Measurements from ENCODE around the gene LRRC31.

Gene LRRC31

GRCh38 chr3:169897284-169897683 is 27.5 kb upstream of the LRRC31 start:
- H4K8ac ChIP-seq (ENCODE audit: low read length) = no peak overlapping the region
- no peak overlapping the region for H4K91ac ChIP-seq (ENCODE audit: low read length)
- no peak overlapping the region for H2BK120ac ChIP-seq (ENCODE audit: low read depth, low read length)
- no peak overlapping the region for H3K27ac ChIP-seq (ENCODE audit: low read length, poor library complexity, severe bottlenecking)
- no peak overlapping the region for H3K4me3 ChIP-seq (ENCODE audit: insufficient read depth in 1 of 2, low read depth in 1 of 2, low read length in 2 of 2)
- H3K79me1 ChIP-seq (replicated peaks; ENCODE audit: low read length, poor library complexity, severe bottlenecking) = no peaks in the 10 kb centered on the region
- no peaks in the 10 kb centered on the region for H3K36me3 ChIP-seq (ENCODE audit: control insufficient read depth in 1 of 2, insufficient read depth in 2 of 2, low read depth in 1 of 2, low read length in 2 of 2)
- no peak overlapping the region for H3K4me2 ChIP-seq (ENCODE audit: low read length, poor library complexity, severe bottlenecking)
- H2BK5ac ChIP-seq (ENCODE audit: low read depth, low read length, poor library complexity, severe bottlenecking) = no peak overlapping the region
- no peak overlapping the region for H3K14ac ChIP-seq (ENCODE audit: low read length in 2 of 2)
- no peak for DNase-seq
- no peaks in the 10 kb centered on the region for H3K4me1 ChIP-seq (ENCODE audit: control insufficient read depth, insufficient read depth, low read depth, low read length)
- peaks cover 33% of the 10 kb centered on the region for H3K9me3 ChIP-seq (ENCODE audit: control insufficient read depth, low read length)
- H3K23ac ChIP-seq (ENCODE audit: low read length in 2 of 2) = no peak overlapping the region
- no peaks in the 10 kb centered on the region for H3K27me3 ChIP-seq (ENCODE audit: control insufficient read depth in 1 of 2, insufficient read depth in 1 of 2, low read length in 2 of 2)
- WGBS = 83% methylated on average over 1 of the region's 1 CpG
- H3K4ac ChIP-seq (ENCODE audit: low read depth in 1 of 2, low read length in 2 of 2) = no peak overlapping the region
- H2AFZ ChIP-seq (ENCODE audit: low read depth, low read length) = no peak overlapping the region
- H2BK15ac ChIP-seq (ENCODE audit: low read depth, poor library complexity, severe bottlenecking) = no peak overlapping the region
- H3K9ac ChIP-seq (ENCODE audit: low read length) = no peak overlapping the region
- H2AK5ac ChIP-seq (ENCODE audit: low read length, severe bottlenecking) = no peak overlapping the region
- no peak overlapping the region for H2BK12ac ChIP-seq (ENCODE audit: low read length in 2 of 2)
- no peak overlapping the region for H3K18ac ChIP-seq (ENCODE audit: low read depth in 1 of 2, low read length in 2 of 2)

- H2BK5ac ChIP-seq (ENCODE audit: low read depth, low read length, poor library complexity, severe bottlenecking) = no peak overlapping the region
- no peaks in the 10 kb centered on the region for H3K4me1 ChIP-seq (ENCODE audit: control insufficient read depth, insufficient read depth, low read depth, low read length)
- no peak overlapping the region for H2BK12ac ChIP-seq (ENCODE audit: low read length in 2 of 2)
- no peak overlapping the region for H3K23ac ChIP-seq (ENCODE audit: low read length in 2 of 2)
- no peaks in the 10 kb centered on the region for H3K27me3 ChIP-seq (ENCODE audit: control insufficient read depth in 1 of 2, insufficient read depth in 1 of 2, low read length in 2 of 2)
- DNase-seq = no peak
- H4K8ac ChIP-seq (ENCODE audit: low read length) = no peak overlapping the region
- no peaks in the 10 kb centered on the region for H3K36me3 ChIP-seq (ENCODE audit: control insufficient read depth in 1 of 2, insufficient read depth in 2 of 2, low read depth in 1 of 2, low read length in 2 of 2)
- no peak overlapping the region for H3K14ac ChIP-seq (ENCODE audit: low read length in 2 of 2)
- H4K91ac ChIP-seq (ENCODE audit: low read length) = no peak overlapping the region
- no peak overlapping the region for H2BK15ac ChIP-seq (ENCODE audit: low read depth, poor library complexity, severe bottlenecking)
- no peak overlapping the region for H2BK120ac ChIP-seq (ENCODE audit: low read depth, low read length)
- H3K79me1 ChIP-seq (replicated peaks; ENCODE audit: low read length, poor library complexity, severe bottlenecking) = no peaks in the 10 kb centered on the region
- peaks cover 12% of the 10 kb centered on the region for H3K9me3 ChIP-seq (ENCODE audit: control insufficient read depth, low read length)
- H3K18ac ChIP-seq (ENCODE audit: low read depth in 1 of 2, low read length in 2 of 2) = no peak overlapping the region
- 79% methylated on average over 6 of the region's 6 CpGs for WGBS
- no peak overlapping the region for H3K4me3 ChIP-seq (ENCODE audit: insufficient read depth in 1 of 2, low read depth in 1 of 2, low read length in 2 of 2)
- H3K4me2 ChIP-seq (ENCODE audit: low read length, poor library complexity, severe bottlenecking) = no peak overlapping the region
- H2AK5ac ChIP-seq (ENCODE audit: low read length, severe bottlenecking) = no peak overlapping the region
- H3K27ac ChIP-seq (ENCODE audit: low read length, poor library complexity, severe bottlenecking) = no peak overlapping the region
- H2AFZ ChIP-seq (ENCODE audit: low read depth, low read length) = no peak overlapping the region
- no peak overlapping the region for H3K9ac ChIP-seq (ENCODE audit: low read length)
- H3K4ac ChIP-seq (ENCODE audit: low read depth in 1 of 2, low read length in 2 of 2) = no peak overlapping the region
These were observed 25.3 kb upstream of the LRRC31 start for GRCh38 chr3:169895072-169895471.

GRCh38 chr3:169894110-169894509 is 24.4 kb upstream of the LRRC31 start:
- Histone ChIP-seq H2BK15ac (ENCODE audit: low read depth, poor library complexity, severe bottlenecking) (no peak overlapping the region), H4K91ac (ENCODE audit: low read length) (no peak overlapping the region), H2AK5ac (ENCODE audit: low read length, severe bottlenecking) (no peak overlapping the region), H2BK120ac (ENCODE audit: low read depth, low read length) (no peak overlapping the region), H3K14ac (ENCODE audit: low read length in 2 of 2) (no peak overlapping the region), H3K79me1 (replicated peaks; ENCODE audit: low read length, poor library complexity, severe bottlenecking) (no peaks in the 10 kb centered on the region), H3K18ac (ENCODE audit: low read depth in 1 of 2, low read length in 2 of 2) (no peak overlapping the region), H3K4me3 (ENCODE audit: insufficient read depth in 1 of 2, low read depth in 1 of 2, low read length in 2 of 2) (no peak overlapping the region), H3K36me3 (ENCODE audit: control insufficient read depth in 1 of 2, insufficient read depth in 2 of 2, low read depth in 1 of 2, low read length in 2 of 2) (no peaks in the 10 kb centered on the region), H4K8ac (ENCODE audit: low read length) (no peak overlapping the region), H3K27me3 (ENCODE audit: control insufficient read depth in 1 of 2, insufficient read depth in 1 of 2, low read length in 2 of 2) (no peaks in the 10 kb centered on the region), H3K9ac (ENCODE audit: low read length) (no peak overlapping the region), H2BK5ac (ENCODE audit: low read depth, low read length, poor library complexity, severe bottlenecking) (no peak overlapping the region), H3K27ac (ENCODE audit: low read length, poor library complexity, severe bottlenecking) (no peak overlapping the region), H3K4me2 (ENCODE audit: low read length, poor library complexity, severe bottlenecking) (no peak overlapping the region), H2AFZ (ENCODE audit: low read depth, low read length) (no peak overlapping the region), H3K4me1 (ENCODE audit: control insufficient read depth, insufficient read depth, low read depth, low read length) (no peaks in the 10 kb centered on the region), H3K4ac (ENCODE audit: low read depth in 1 of 2, low read length in 2 of 2) (no peak overlapping the region), H2BK12ac (ENCODE audit: low read length in 2 of 2) (no peak overlapping the region), H3K23ac (ENCODE audit: low read length in 2 of 2) (no peak overlapping the region), H3K9me3 (ENCODE audit: control insufficient read depth, low read length) (peaks cover 3% of the 10 kb centered on the region)
- 87% methylated on average over 6 of the region's 7 CpGs for WGBS
- no peak for DNase-seq

GRCh38 chr3:169891886-169892285 is 22.2 kb upstream of the LRRC31 start:
- H3K4me3 ChIP-seq (ENCODE audit: insufficient read depth in 1 of 2, low read depth in 1 of 2, low read length in 2 of 2) = no peak overlapping the region
- H3K79me1 ChIP-seq (replicated peaks; ENCODE audit: low read length, poor library complexity, severe bottlenecking) = no peaks in the 10 kb centered on the region
- no peak overlapping the region for H3K23ac ChIP-seq (ENCODE audit: low read length in 2 of 2)
- H2AK5ac ChIP-seq (ENCODE audit: low read length, severe bottlenecking) = no peak overlapping the region
- no peak overlapping the region for H4K91ac ChIP-seq (ENCODE audit: low read length)
- H4K8ac ChIP-seq (ENCODE audit: low read length) = no peak overlapping the region
- H3K4me2 ChIP-seq (ENCODE audit: low read length, poor library complexity, severe bottlenecking) = no peak overlapping the region
- H3K27me3 ChIP-seq (ENCODE audit: control insufficient read depth in 1 of 2, insufficient read depth in 1 of 2, low read length in 2 of 2) = no peaks in the 10 kb centered on the region
- no peaks in the 10 kb centered on the region for H3K36me3 ChIP-seq (ENCODE audit: control insufficient read depth in 1 of 2, insufficient read depth in 2 of 2, low read depth in 1 of 2, low read length in 2 of 2)
- no peak overlapping the region for H3K9ac ChIP-seq (ENCODE audit: low read length)
- no peak overlapping the region for H3K4ac ChIP-seq (ENCODE audit: low read depth in 1 of 2, low read length in 2 of 2)
- H3K4me1 ChIP-seq (ENCODE audit: control insufficient read depth, insufficient read depth, low read depth, low read length) = no peaks in the 10 kb centered on the region
- no peaks in the 10 kb centered on the region for H3K9me3 ChIP-seq (ENCODE audit: control insufficient read depth, low read length)
- H2BK5ac ChIP-seq (ENCODE audit: low read depth, low read length, poor library complexity, severe bottlenecking) = no peak overlapping the region
- 88% methylated on average over 7 of the region's 7 CpGs for WGBS
- H3K14ac ChIP-seq (ENCODE audit: low read length in 2 of 2) = no peak overlapping the region
- H3K18ac ChIP-seq (ENCODE audit: low read depth in 1 of 2, low read length in 2 of 2) = no peak overlapping the region
- H2BK15ac ChIP-seq (ENCODE audit: low read depth, poor library complexity, severe bottlenecking) = no peak overlapping the region
- no peak overlapping the region for H3K27ac ChIP-seq (ENCODE audit: low read length, poor library complexity, severe bottlenecking)
- H2BK12ac ChIP-seq (ENCODE audit: low read length in 2 of 2) = no peak overlapping the region
- no peak overlapping the region for H2BK120ac ChIP-seq (ENCODE audit: low read depth, low read length)
- H2AFZ ChIP-seq (ENCODE audit: low read depth, low read length) = no peak overlapping the region
- DNase-seq = no peak

Data from mesenchymal stem cell (in vitro differentiated cells and primary cell).